Stimulated activated CD4-positive, alpha-beta T cell treated with anti-CD3 and anti-CD28 coated beads, Interleukin-2, amount 100 ng/mL, for 24 hours (primary cell): ENCODE results near the gene AGTR2.
"Not testable (repeated sequence)": the region's sequence is repeated elsewhere in the genome, so short reads cannot be mapped to it uniquely, and the experiment has no call there.

Experiments used
- DNase-seq, 2 donors: peaks; one replicate each; pipeline ENCODE4 v3.0.0-alpha.2; 2020

AGTR2 gene, protein sequence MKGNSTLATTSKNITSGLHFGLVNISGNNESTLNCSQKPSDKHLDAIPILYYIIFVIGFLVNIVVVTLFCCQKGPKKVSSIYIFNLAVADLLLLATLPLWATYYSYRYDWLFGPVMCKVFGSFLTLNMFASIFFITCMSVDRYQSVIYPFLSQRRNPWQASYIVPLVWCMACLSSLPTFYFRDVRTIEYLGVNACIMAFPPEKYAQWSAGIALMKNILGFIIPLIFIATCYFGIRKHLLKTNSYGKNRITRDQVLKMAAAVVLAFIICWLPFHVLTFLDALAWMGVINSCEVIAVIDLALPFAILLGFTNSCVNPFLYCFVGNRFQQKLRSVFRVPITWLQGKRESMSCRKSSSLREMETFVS

DNA sequence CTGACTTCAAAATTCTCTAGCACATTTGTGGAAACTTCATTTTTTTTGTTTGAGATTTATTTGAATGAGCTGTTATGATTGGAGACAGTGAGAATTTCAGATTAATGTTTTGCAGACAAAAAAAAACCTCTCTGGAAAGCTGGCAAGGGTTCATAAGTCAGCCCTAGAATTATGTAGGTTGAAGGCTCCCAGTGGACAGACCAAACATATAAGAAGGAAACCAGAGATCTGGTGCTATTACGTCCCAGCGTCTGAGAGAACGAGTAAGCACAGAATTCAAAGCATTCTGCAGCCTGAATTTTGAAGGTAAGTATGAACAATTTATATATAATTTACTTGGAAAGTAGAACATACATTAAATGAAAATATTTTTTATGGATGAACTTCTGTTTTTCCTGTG, at the start of gene AGTR2:
AGTR2 (plus strand) TSS at position 234 of the 400 bp plus-strand sequence. CDS start 1,537 bp downstream, outside the sequence.
- DNase-seq: no peak

DNA sequence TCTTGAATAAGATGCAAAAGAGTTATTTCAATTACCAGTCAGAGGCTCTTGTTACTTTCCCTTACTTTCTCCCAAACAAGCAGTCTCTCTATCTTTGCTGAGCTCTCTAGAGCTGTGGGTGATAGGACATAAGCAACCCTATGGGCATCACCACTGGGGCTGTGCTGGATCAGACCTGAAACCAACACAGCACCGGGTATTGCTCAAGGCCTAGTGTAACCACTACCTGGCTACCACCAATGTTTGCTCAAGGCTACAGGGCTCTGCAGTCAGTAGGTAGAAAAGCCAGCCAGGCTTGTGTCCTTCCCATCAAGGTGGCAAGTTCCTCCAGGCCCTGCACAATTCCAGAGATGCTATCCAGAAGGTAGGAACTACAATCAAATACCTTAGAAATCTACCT, 35.3 kb upstream of the AGTR2 start:
- no peak for DNase-seq

DNA sequence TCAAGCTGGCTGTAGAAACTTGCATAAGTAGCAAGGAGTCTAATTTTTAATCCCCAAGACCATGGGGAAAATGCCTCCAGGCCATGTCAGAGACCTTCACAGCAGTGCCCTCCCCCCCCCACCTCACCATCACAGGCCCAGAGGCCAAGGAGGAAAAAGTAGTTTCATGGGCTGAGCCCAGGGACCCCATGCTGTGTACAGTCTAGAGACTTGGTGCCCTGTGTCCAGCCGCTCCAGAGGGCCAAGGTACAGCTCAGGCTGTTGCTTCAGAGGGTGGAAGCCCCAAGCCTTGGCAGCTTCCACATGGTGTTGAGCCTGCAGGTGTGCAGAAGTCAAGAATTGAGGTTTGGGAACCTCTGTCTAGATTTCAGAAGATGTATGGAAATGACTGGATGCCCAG, 29.3 kb upstream of the AGTR2 start:
- DNase-seq: not testable (repeated sequence)

DNA sequence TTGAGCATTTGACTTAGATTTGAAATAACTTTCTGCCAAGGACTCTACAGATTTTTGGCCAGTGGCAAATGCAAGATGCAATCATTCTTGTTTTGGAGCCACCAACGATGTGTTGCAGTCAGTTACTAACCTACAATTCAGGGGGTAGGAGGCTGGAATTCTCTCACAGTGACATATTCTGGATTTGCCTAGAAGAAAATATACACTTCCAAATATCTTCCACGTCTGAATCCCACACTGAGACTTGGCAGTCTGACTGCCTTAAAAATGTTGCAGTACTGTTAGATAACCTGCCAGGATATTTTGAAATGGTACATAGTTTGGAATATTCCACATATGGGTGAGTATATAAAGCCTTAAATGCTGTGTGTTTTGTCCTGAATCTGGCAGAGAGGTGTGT, 27.6 kb upstream of the AGTR2 start:
- DNase-seq: no peak

DNA sequence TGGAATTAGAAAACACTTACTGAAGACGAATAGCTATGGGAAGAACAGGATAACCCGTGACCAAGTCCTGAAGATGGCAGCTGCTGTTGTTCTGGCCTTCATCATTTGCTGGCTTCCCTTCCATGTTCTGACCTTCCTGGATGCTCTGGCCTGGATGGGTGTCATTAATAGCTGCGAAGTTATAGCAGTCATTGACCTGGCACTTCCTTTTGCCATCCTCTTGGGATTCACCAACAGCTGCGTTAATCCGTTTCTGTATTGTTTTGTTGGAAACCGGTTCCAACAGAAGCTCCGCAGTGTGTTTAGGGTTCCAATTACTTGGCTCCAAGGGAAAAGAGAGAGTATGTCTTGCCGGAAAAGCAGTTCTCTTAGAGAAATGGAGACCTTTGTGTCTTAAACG, 2.4 kb downstream of the AGTR2 start:
- DNase-seq: no peak

DNA sequence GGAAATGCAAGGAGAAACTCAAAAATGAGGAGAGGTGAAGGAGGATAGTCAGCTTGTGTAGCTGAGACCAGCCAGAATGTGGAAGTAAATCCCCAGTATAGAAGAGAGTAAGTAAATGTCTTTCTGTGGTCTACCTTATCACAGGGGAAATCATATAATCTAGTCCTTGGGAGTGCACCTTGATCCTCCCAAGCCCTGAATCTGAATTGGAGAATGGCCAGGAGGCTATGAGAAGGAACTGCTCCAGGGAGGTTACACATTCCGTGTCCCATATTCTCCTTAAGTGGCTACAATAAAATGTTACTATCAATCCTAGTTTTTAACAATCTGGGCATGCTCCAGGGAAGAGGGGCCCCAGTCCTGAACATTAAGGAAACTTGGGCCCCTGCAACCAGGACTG, 10.8 kb downstream of the AGTR2 start:
- no peak for DNase-seq

DNA sequence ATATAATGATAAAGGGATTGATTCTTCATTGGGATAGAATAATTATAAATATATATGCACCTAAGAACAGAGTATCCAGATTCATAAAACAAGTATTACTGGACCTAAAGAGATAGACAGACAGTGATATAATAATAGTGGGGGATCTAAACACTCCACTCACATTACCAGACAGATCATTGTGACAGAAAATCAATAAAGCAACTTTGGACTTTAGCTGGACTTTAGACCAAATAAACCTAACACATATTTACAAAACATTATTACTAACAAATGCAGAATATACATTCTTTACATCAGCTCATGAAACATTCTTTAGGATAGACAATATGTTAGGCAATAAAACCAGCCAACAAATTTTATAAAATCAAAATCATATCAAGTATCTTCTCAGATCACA, 14.6 kb downstream of the AGTR2 start:
- no peak for DNase-seq

DNA sequence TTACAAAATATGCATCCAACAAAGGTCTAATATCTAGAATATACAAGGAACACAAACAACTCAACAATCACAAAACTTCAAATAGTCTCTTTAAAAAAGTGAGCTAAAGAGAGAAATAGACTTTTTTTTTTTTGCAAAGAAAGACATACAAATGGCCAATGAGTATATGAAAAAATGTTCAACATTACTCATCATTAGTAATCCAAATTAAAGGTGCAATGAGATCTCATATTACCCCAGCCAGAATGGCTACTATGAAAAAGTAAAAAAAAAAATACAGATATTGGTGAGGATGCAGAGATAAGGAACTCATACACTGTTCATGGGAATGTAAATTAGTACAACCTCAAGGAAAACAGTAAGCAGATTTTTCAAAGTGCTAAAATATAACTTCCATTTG, 24.1 kb downstream of the AGTR2 start:
- DNase-seq: no peak

DNA sequence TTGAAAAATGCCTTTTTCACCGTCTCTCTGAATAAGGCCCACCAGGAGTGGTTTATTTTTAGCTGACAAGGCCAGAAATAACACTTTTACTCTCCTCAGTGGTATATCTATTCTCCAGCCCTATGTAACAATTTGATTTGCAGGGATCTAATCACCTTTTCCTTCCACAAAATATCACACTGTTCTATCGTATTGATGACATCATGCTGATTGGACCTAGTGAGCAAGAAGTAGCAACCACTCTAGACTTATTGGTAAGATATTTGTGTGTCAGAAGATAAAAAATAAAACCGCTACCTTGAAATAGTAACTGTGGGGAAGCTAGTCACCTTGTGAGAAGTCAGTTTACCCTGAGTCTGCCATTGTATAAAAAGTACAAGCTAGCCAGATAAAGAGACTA, 27.7 kb downstream of the AGTR2 start:
- no peak for DNase-seq

DNA sequence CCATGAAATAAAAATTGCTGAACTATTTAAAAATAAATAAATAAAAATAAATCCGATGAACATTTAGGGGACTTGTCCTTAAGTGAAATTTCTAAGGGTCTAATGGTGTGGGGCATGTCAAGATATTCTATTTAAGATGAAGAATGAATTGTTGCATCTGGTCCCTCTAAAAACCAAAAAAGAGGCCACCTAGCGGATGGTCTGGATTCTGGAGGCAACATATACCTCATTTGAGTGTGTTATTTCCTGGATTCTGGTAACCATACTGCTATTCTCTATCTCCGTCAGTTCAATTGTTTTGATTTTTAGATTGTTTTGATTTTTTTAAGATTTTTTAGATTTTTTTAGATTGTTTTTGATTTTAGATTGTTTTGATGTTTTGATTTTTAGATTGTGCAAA, 28.3 kb downstream of the AGTR2 start:
- no peak for DNase-seq

DNA sequence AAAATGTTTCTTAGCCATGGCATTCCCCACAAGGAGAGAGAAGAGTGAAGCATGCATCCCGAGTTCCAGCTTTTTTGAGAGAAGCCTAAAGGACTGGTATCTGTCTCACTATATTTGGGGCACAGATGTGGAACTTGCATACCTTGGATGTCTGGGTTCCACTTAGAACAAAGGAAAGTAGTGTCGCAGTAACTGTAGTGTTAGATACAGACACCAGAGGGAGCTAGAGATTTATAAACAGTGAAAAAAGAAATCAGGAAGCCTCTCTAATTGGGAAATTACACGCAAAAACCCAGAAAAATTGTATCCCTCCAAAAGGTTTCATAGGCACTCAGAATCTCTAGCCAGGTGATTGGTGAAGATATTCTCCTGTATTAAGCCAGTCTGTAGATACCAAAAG, 34.4 kb downstream of the AGTR2 start:
- no peak for DNase-seq

DNA sequence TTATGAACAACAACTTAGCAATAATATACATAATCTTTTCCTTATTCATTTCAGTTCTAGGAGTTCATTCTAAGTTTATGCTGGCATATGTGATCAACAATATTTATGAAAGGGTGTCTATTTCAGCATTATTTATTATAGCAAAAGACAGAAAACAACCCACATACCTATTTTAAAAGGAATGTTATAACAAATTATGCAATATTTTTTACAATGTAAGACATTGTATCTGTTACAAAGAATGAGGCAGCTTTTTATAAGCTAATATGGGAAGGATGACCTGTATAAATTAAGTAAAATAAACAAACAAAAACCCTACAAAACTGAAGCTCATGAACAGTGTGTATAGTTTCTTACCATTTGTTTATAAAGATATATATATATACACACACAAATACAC, 42.7 kb downstream of the AGTR2 start:
- no peak for DNase-seq

DNA sequence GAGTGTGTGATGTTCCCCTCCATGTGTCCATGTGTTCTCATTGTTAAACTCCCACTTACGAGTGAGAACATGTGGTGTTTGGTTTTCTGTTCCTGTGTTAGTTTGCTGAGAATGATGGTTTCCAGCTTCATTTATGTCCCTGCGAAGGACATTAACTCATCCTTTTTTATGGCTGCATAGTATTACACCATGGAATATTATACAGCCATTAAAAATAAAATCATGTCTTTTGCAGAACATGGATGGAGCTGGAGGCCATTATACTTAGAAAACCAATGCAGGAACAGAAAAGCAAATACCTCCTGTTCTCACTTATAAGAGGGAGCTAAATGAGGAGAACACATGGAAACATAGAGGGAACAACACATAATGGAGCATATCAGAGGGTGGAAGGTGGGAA, 46.5 kb downstream of the AGTR2 start:
- DNase-seq: not testable (repeated sequence)
